ENCODE measurements around the gene GRIK3.

DNA sequence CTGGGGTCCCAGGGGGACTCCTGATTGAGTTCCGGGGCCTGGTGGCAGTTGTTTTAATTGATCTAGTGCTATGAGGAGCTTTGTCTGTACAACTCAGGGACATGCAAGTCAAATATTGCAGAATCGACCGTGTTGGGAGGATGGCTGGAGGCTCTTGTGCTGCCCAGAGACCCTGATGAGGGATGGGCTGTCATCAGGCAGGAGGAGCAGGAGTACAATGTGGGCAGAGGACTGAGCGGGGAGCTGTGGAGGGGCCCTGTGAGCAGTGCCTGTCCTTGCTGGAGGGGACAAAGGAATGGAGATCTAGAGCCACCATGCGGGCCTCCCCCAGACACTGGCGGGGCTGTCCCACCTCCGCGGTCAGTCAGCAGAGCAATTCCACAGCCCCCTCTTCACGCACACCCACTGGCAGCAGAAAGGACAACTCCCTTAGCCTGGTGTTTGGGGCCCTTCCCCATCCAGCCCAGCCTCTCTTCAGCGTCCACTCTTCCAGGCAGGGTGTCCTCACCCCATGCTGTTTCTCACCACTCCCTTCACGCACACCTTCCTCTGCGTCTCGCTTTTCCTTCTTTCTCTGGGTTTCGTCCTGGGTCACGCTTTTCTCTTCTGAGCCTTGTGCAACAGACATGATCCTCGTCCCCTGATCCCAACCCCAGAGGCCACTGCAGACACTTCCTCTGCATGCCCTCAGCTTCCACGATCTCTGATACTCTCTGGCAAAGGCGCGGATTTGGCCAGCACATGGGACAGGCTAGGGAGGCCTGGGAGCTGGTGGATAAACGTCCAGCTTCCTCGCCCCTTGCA, 122.6 kb downstream of the GRIK3 start:
- TF ChIP-seq, protein P1, sequence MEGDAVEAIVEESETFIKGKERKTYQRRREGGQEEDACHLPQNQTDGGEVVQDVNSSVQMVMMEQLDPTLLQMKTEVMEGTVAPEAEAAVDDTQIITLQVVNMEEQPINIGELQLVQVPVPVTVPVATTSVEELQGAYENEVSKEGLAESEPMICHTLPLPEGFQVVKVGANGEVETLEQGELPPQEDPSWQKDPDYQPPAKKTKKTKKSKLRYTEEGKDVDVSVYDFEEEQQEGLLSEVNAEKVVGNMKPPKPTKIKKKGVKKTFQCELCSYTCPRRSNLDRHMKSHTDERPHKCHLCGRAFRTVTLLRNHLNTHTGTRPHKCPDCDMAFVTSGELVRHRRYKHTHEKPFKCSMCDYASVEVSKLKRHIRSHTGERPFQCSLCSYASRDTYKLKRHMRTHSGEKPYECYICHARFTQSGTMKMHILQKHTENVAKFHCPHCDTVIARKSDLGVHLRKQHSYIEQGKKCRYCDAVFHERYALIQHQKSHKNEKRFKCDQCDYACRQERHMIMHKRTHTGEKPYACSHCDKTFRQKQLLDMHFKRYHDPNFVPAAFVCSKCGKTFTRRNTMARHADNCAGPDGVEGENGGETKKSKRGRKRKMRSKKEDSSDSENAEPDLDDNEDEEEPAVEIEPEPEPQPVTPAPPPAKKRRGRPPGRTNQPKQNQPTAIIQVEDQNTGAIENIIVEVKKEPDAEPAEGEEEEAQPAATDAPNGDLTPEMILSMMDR (IDR thresholded peaks at IDR 0.05): no peak
- no peak for TF ChIP-seq POLR2A (IDR thresholded peaks at IDR 0.05)

All from right lobe of liver (tissue), 4 donors.